Activated CD4-positive, CD25-positive, alpha-beta regulatory T cell (primary cell): Measurements from ENCODE around the gene KRTAP10-4.
"Not testable (repeated sequence)": the region's sequence is repeated elsewhere in the genome, so short reads cannot be mapped to it uniquely, and the experiment has no call there.

Source experiments
- DNase-seq, 4 experiments: peaks; one replicate each; lab custom pipeline; 2025; lab: John Stamatoyannopoulos, UW

KRTAP10-4 gene

DNA sequence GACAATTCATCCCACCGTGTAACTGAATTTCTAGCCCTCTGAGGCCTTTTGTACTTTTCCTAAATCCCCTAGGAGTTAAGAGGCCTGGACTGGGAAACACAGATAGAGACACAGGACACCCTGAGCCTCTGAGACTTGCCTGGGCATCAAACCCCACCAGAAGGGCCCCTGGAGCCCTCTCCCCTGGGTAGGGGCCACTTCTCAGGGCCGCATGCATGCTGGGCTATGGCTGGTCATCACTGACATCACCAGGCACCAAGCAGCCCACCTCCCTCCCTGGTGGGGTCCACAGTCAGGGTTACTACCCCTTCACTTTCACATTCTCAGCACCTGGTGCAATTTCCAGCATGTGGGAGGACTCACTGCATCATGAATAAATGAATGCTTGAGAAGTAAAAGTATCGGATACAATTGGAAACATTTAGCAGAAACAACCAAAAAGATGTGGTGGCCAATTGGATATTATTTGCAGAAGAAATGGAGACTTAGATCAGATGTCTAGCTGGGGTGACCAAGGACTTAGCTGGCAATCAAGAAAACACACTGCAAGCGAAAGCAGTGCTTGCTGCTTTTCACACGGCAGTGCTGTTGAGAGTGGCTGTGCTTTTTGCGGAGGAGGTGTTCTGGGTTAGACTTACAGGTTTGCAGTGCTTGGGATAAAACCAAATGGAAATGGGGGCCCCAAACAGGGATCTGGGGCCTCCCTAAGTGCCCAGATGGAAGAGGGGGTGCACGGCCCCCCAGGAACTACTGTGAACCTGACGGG is 25.9 kb downstream of the KRTAP10-4 start:
- DNase-seq, result no peak

DNA sequence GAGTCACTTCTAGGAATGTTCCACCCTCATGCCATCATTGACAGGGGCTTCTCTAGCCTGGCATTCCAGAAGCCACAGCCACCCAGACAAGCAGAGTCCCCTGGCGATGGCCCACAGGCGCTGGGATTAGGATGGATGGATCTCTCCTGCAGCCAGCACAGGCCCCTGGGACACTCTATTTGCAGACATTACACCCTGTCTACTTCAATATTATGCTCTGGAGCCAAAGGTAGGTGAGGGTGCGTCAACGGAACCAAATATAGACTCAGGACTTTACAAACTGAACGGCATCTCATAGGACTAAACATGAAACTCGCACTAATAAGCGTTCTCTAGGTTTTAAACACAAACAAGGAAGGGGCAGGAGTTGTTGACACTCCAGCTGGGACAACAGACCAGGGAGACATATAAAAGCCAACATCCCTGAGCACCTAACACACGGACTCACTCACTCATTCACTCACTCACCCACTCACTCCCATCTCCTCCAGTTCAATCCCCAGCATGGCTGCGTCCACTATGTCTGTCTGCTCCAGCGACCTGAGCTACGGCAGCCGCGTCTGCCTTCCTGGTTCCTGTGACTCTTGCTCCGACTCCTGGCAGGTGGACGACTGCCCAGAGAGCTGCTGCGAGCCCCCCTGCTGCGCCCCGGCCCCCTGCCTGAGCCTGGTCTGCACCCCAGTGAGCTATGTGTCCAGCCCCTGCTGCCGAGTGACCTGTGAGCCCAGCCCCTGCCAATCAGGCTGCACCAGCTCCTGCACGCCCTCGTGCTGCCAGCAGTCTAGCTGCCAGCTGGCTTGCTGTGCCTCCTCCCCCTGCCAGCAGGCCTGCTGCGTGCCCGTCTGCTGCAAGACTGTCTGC is 26.8 kb downstream of the KRTAP10-4 start, which contains the start of gene KRTAP10-7:
Gene KRTAP10-7 (plus strand): TSS at position 480 of the 861 bp plus-strand sequence. CDS start 25 bp downstream, at position 505.
- DNase-seq, result not testable (repeated sequence)

DNA sequence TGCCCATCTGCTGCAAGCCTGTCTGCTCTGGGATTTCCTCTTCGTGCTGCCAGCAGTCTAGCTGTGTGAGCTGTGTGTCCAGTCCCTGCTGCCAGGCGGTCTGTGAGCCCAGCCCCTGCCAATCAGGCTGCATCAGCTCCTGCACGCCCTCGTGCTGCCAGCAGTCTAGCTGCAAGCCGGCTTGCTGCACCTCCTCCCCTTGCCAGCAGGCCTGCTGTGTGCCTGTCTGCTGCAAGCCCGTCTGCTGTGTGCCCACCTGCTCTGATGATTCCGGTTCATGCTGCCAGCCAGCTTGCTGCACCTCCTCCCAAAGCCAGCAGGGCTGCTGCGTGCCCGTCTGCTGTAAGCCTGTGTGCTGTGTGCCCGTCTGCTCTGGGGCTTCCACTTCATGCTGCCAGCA is 27.6 kb downstream of the KRTAP10-4 start:
- DNase-seq, result not testable (repeated sequence)

DNA sequence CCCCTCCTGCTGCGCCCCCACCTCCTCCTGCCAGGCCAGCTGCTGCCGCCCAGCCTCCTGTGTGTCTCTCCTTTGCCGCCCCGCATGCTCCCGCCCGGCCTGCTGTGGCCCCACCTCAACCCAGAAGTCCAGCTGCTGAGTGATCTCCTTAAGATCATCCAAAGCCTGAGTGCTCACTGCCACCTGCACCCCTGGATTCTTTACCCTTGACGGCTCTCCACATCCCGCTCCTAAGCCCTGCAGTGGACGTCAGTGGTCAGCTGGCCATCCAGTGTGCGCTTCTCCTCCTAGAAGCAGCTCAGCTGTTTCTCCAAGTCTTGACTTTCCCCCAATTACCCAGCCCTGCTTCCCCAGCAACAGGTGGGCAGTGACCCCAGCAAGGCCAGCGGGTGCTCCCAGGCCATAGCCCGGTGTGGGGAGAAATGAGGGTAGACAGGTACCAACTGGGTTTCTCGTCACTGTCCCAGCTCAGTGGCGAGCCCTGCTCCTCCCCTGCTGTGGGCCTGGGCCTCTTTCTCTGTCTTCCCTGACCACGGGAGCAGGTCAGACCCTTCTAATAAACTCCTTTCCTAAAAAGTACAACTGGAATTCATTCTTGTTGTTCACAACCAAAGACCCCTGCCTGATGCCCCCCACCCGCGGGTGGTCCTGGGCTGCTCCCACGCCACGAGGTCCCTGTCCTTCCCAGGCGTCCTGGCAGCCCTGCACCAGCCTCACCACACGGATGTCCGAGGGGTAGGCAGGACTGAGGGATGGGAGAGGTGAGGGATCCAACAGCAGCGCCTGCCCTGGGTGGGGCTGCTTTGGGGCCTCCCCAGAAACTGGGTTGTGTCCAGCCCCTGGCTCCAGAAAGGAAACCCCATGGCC is 28.3 kb downstream of the KRTAP10-4 start:
- DNase-seq, result no peak

DNA sequence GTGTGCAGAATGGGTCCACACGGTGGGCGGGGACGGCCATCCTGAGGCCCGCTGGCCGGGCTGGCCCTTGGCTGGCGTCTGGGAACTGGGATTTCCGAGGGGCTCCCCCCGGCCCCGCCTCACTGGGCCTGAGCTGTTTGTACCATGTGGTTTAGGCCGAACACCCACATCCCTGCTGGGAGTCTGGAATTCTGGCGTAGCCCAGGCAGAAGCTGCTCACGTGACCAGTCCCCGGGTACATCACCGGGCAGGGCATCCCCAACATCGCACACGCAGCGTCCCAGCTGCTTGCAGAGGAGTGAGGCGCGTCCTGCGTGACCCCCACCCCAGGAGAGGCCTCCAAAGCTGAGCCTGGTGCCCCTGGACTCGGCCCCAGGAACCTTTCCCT is 28.9 kb downstream of the KRTAP10-4 start:
- no peak for DNase-seq

DNA sequence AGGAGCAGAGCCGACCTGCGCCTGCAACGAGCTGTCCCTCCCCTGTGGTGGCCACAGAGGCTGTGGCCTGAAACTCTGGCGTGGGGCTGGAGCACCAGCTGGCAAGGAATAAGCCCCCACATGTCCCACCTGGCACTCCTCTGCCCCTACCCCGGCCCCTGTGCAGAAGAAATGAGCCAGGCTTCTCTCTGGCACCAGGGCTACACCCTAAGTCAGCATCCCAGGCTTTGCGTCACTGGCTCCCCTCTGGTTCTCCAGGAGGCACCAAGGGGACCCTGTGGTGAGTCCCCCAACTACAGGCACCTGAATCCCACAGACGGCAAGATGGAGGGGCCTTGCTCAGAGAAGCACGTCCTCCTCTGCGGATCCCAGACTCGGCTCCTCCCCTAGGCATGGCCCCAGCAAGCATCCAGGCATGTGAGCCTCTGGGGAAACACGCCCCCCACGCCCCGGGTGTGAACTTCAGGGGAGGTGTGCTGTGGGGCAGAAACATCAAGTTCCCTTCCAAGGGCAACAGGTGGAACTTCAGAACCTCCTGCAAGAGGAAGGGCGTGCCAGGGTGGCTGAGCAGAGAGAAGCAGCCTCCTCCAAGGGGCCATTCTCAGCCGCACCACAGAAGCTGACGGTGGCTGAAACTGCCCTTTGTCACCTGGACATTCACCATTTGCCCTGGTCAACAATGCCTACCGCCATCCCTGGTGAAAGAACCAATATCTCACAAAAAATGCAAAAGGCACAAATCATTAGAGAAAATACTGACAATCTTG is 29.8 kb downstream of the KRTAP10-4 start:
- DNase-seq, result no peak

DNA sequence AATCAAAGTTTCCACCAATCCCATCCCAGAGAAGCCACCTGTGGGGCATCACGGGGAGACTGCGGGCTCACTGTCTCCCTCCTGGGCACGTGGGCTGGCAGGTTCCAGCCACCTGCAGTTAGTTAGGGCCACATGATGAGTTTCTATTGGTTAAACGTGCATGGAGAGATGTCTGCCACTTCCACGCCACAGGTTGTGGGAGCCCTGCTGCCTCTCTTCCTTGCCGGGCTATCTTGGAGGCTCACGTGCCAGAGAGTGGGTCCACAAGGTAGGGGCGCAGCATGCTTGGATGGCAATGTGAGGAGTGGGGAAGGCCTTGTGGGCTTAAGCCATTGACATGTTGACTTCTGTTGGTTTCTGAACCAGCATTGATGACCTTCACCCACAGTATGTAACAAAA is 30.4 kb downstream of the KRTAP10-4 start:
- no peak for DNase-seq

DNA sequence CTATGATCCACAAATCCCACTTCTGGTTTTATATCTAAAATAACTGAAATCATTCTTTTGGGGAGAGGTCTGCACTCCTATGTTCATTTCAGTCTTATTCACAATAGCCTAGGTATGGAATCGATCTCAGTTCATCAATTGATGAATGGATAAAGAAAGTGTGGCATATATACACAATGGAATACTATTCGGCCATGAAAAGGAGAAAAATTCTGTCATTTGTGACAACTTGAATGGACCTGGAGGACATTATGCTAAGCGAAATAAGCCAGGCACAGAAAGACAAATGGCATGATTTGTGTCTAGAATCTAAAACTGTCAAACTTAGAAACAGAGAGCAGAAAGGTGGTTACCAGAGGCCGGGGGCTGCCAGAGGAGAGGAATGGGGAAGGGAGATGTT is 33.0 kb downstream of the KRTAP10-4 start:
- DNase-seq, result no peak

DNA sequence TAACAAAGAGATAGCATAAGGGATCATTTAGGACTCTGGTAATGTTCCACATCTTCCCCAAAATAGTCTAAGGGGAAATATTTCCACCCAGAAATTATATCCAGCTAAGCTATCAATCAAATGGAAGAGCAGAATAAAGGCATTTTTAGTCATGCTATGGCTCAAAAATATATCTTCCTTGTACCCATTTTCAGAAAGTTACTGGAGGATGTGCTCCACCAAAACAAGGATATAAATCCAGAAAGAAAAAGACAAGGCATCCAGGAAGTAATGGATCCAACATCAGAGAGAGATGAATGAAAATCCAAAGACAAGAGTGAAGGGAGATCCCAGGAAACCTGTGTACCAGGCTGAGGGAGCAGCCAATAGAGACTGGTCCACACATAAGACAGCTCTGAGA is 35.7 kb downstream of the KRTAP10-4 start:
- no peak for DNase-seq

DNA sequence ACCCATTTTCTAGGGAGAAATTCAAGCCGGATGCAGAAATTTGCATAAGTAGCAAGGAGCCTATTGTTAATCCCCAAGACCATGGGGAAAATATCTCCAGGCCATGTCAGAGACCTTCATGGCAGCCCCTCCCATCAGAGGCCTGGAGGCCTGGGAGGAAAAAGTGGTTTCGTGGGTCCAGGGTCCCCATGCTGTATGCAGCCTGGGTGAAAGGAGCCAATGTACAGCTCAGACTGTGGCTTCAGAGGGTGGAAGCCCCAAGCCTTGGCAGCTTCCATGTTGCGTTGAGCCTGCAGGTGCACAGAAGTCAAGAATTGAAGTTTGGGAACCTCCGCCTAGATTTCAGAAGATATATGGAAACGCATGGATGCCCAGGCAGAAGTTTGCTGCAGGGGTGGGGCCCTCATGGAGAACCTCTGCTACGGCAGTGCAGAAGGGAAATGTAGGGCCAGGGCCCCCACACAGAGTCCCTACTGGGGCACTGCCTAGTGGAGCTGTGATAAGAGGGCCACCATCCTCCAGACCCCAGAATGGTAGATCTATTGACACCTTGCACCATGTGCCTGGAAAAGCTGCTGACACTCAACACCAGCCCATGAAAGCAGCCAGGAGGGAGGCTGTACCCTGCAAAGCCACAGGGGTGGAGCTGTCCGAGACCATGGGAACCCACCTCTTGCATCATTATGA is 36.8 kb downstream of the KRTAP10-4 start:
- not testable (repeated sequence) for DNase-seq

DNA sequence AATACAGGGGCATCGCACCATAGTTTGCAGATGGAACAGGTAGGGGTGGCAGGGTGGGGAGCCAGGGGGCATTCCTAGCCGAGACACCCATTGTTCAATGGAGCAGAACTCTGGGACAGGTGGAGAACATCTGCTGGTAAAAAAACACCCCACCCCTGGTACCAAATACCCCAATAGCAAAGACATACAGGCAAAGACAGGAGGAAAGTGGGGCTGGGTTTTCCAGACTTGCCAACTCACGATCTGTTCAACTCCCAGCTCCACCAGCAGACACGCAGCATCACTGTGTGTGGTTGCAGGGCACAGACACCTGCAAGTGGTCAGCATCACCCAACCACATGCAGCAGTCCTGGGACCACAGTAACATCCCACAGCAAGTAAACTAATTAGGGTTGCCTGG is 38.0 kb downstream of the KRTAP10-4 start:
- DNase-seq, result no peak

DNA sequence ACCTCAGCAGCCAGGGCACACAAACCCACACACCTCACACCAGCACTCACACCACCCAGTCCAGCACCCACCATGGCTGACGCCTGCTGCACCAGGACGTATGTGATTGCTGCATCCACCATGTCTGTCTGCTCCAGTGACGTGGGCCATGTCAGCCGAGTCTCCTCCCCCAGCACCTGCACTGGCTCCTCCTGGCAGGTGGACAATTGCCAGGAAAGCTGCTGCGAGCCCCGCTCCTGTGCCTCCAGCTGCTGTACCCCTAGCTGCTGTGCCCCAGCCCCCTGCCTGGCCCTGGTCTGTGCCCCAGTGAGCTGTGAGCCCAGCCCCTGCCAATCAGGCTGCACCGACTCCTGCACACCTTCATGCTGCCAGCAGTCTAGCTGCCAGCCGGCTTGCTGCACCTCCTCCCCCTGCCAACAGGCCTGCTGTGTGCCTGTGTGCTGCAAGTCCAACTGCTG is 38.5 kb downstream of the KRTAP10-4 start, which contains the start of gene KRTAP10-8:
Gene KRTAP10-8 (plus strand): TSS at position 51 of the 458 bp plus-strand sequence. CDS start 22 bp downstream, at position 73.
- no peak for DNase-seq

DNA sequence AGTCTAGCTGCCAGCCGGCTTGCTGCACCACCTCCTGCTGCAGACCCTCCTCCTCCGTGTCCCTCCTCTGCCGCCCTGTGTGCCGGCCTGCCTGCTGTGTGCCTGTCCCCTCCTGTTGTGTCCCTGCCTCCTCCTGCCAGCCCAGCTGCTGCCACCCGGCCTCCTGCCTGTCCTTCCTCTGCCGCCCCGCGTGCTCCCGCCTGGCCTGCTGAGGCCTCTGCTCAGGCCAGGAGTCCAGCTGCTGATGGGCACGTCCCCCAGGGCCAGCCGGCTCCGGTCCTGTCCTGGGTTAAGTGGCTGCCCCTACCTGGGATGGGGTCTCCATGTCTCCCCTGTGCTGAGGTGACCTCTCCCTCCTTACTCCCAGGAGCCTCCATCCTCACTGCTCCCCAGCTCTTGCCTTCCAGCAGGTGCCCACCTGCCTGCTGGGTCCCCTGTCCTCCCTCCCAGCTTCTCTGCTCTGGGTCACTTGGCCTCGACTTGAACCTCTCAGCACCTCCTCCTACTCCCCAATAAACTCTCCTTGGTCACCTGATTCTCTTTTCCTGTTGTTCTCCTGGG is 39.2 kb downstream of the KRTAP10-4 start:
- DNase-seq, result no peak

DNA sequence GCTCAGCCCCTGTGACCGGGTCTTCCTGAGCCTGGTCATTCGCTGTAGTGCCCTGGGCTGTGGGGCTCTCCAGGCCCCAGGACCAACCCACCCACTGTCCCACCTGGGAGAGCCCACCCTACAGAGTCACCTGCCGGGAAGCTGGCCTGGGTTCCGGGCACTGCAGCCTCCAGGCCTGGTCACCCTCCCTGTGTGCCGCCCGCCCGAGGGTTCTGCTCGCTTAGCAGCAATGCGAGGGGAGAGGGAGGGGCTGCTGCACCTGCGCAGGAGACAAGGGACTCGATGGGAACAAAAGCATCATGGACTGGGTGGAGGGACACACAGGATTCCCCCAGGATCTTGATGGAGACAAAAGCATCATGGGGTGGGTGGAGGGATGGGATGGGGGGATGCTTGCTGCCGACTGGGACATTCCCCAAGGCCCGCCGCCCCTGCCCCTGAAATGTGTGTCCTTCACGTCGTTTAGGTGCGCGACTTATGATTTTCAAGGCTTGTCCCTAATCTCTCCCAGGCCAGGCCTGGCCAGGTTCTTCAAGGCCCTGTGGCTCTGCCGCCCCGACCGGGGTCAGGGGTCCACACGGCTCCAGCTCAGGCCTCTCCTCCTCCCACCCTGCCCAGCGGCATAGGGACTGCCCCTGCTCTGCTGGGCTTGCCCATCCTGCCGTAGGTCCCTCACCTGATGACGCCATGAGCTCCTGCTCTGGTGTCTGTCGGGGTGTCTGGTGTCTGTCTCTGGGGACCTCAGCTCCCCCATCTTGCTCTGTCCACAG is 40.0 kb downstream of the KRTAP10-4 start:
- DNase-seq, result no peak

DNA sequence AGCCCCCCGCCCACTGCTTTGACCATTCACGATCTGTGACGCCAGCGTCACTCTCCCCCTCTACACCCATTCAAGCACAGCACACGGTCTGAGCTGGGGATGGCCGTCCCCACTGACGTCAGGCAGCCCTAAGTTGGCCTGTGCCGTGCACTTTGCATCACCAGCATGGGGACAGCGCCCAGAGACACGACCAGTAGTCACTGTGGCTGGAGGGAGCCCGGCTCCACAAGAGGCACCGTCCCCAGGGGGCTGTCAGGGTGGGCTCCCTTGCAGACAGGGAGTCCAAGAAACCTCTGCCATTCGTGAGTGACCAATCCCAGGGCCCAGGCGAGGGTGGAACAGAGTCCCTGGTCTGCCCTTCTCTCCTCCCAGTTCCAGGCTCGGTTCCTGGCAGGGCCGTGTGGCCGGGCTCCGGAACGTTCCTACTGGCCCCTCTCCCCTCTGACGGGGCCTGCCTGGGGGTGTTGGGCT is 40.7 kb downstream of the KRTAP10-4 start:
- DNase-seq, result no peak

DNA sequence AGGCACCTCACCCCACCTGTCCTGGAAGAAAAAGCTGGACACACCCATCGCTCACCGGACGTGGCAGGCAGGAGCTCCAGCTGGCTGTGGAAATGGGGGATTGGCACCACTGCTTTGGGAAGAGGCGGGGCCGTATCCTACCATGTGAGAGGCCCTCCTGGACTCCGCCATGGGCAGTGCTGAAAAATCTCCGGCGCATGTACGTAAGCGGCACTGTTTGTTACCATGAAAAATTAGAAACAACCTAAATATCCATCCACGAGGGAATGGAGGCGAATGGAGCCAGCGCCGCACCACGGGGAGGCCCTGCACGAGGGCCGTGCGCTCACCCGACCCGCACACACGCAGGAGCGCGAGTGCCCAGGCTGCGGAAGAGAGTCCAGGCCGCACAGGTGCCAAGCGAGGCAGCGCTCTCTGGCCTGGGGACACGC is 41.4 kb downstream of the KRTAP10-4 start:
- DNase-seq, result no peak

DNA sequence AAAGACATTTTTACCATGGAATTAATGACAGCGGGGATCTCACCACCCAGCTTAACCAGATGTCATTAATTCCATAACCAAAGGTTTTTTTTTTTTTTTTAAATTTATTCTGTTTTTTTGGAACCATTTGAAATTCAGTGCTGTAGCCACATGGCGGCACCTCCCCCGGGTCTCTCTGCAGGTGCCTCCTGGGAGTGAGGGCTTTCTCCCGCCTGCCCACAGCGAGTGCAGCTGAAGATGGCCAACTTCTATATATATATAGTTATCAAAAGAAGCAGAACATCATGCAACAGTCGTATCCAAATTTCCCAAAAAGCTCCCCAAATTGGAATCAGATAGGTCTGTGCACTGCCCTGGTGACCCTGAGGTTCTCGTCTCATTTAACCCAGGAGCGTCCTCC is 41.9 kb downstream of the KRTAP10-4 start:
- no peak for DNase-seq

DNA sequence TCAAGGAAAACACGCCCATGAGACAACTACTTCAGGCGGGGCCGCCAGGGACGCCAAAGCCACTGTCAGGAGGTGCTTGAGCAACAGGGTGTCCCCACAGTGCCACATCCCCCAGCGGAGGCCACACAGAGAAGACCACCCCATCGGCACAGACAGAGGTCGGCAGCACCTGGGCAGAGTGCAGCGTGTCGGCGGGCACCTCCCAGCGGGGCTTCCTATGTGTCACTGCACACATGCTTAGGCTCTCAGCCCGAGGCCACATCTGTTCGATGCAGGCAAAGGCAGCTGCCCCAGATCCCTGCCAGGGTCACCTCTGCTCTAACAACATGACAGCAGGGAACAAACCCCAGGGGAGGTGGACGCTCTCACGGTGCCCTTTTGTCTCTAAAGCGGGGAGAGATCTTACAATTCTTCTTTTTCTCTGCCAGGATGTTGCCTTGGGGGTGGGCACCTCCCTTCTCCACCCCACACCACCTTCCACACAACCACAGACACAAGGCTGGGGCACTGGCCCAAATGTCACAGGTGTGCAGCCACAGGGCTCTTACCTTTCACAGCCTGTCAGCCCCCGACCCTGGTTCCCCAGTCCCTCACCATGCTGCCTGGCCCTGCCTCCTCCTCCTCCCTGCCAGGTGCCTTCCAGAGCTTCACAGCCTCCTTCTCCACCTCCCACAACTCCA is 42.5 kb downstream of the KRTAP10-4 start:
- DNase-seq, result no peak

DNA sequence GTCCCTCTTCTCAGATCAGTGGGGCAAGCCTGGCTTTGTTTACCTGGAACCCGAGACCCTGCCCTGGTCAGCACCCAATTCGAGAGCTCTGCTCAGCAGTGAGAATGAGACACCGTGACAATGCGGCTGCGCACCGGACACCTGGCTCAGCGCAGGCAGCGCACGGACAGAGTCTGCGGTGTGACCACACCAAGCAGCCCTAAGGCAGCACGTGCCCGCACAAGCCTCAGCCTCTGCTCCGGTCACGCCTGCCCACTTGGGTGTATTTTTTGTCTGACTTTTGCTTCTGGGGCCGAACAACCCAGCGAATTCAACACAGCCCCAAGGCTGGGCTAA is 43.0 kb downstream of the KRTAP10-4 start:
- no peak for DNase-seq
